AML-193 (cell line): ENCODE data around the gene GALNT9.

Experiments
- DNase-seq, 2 experiments: peaks; one replicate each; lab custom pipeline; 2025; lab: John Stamatoyannopoulos, UW

GALNT9 gene

GRCh38 chr12:132211816-132212215 lies 117.6 kb downstream of the GALNT9 start:
- no peak for DNase-seq

DNA sequence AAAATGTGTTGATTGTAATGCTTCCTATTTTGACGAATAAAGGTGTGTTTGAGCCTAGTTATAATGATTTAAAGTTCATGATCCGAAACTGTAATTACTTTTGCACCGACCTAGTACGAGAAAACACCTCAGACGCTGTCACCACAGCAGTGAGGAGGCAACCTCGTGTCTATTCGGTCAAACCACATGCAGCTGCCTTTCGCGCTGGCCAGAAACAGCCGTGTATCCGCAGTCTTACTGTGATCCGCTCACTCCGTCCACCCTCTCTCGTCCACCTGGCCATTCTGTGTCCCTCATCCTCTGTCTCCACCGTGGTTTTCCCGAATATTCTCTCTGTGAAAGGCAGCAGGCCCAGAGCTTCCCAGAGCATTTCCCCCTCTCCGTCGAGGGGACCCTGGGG lies 118.1 kb downstream of the GALNT9 start:
- DNase-seq = no peak

DNA sequence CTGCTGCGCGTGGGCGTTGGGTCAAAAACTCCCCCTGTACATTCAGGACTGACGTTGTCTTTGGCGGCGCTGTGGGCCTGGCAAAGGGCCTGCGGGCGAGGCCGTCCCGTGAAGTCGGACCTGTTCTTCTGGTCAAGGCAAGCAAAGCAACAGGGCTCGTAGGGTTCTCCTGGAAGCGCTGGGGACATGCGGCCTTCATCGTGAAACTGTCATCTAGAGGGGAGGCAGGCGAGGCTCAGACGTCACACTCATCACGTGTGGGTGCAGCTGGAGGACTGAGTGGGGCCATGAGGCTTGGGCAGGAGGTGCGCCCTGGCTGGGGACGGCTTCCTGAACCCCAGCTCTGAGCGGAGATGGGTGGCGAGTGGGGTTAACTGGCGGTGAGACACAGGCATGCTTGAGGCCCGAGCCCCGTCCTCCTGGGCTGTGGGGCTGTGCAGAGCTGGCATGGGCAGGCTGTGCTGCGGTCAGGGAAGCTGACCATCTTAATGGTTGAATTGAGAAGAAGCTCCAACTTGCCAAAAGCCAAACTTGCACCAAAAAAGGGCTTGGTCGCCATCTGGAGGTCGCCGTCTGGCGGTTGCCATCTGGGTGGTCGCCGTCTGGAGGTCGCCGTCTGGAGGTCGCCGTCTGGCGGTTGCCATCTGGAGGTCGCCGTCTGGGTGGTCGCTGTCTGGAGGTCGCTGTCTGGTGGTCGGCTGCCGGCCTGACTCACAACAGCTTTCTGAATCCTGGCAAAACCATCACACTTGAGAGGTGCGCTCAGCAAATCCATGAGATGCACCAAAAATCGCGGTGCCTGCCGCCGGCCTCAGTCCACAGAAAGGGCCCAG lies 119.0 kb downstream of the GALNT9 start:
- no peak for DNase-seq

- DNase-seq = no peak
Observed at GRCh38 chr12:132209619-132210222, 119.7 kb downstream of the GALNT9 start.

DNA sequence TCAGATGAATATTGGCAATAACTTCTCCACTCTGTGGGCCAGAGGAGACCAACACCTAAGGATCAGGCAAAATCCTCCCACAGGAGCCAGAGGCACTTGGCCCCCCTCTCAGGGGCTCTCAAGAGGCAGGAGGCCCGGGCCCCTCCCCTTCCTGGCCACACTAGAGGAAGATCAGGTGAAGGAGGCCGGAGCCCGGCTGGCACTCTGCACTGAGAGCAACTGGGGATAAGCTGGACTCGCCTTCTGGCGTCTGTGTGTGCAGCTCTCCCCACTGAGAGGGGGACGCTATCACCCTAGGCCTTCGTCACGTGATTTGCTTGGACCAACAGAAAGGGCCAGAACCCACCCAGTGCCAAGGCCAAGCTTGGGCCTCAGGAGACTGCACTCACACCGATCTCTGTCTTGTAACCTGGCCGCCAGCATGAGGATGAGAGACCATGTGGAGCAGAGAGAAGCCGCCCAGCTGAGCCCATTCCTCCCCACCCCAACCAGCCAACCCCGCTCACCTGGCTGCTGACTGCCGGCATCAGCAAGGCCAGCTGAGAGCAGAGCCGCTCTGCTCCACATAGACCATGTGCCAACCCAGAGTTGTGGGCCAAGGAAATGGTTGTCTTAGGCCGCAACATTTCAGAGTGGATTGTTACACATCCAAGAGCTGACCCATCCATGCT lies 121.1 kb downstream of the GALNT9 start:
- no peak for DNase-seq

DNA sequence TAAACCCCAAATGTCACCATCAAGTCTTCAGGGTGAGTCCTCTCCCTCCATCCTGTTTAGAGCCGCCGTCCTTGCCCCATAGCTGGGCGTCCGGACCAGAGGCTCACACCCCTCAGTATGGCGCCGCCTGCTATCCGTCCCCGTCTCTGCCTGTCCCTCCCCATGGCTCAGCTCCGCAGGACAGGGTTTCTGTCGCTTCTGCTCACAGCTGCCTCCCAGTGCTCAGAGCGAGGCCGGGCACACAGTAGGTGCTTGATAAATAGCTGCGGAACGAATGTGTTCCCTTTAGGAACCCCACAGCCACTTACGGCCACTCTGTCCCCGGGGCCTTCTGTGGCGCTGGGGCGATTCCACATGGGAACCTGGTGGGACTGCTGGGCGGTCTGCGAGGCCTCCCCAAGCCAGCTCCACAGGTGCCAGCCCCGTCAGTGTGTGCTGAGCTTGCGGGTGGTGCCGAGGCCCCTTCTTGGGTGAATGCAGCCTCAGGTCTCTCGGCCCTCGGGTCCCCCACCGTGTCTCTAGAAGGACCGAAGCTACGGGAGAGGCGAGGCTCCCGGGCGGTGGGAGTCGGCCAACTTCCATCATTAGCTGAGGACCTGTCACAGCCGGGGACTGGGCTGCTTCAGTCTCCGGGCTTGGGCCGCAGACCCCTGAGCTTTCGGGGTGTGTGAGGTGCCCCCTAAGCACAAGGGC lies 122.2 kb downstream of the GALNT9 start:
- DNase-seq = no peak

GRCh38 chr12:132206046-132206434 lies 123.3 kb downstream of the GALNT9 start:
- no peak for DNase-seq

DNA sequence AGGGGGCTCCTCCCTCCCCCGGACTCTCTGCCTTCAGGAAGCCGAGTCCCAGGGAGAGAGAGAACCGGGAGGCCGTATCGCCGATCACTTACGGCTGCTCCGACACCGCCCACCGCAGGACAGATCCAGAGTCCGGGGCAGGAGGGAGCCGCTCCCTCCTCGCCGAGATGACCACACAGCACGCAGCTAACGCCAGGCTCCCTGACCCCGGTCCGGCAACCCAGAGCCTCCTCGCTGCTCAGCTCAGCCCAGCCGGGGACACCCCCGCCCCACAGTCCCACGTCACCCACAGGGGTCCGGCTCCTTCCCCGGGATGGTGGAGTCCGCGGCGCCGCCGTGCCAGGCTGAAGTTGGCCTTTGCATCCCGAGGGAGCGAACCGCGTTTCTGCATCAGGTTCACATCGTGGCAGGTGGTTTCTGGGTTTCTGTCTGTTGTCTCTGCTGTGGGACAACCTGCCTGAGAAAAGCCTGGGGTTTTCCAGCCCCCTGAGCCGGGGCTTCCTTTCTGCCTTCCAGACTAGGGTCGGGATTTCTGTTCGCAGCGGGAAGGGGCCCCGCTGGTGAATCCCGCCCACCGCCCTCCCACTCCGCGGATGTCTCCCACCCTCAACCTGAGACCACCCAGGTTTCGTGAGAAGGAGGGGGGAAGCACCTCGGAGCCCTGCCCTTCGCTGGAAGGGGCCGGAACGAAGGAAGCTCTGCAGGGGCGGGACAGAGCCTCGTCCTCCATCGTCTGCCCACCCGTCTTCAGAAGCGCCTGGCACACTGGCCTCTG lies 123.9 kb downstream of the GALNT9 start:
- no peak for DNase-seq

DNA sequence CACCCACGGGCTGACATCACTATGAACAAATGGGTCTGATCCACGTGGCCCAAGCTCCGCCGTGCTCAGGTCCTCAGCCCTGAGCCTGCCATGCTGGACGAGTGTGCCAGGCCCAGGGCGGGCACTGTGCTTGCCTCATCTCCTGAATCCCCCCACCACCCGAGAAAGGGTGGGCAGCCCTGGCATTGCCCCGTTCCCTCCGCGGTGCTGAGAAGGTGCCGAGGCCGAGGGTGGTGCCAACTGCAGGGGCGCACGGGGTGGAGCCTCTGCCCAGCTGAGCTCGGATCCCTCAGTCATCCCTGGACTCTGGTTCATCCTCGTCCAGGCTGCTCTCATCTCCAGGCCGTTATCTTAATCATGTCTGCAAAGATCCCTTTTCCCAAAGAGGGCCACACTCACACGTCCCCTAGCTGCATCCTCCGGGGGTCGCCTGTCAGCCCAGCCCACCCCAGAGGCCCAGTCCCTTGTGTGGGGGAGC lies 124.6 kb downstream of the GALNT9 start:
- no peak for DNase-seq

- no peak for DNase-seq
Observed at GRCh38 chr12:132204063-132204792, 125.2 kb downstream of the GALNT9 start.

DNA sequence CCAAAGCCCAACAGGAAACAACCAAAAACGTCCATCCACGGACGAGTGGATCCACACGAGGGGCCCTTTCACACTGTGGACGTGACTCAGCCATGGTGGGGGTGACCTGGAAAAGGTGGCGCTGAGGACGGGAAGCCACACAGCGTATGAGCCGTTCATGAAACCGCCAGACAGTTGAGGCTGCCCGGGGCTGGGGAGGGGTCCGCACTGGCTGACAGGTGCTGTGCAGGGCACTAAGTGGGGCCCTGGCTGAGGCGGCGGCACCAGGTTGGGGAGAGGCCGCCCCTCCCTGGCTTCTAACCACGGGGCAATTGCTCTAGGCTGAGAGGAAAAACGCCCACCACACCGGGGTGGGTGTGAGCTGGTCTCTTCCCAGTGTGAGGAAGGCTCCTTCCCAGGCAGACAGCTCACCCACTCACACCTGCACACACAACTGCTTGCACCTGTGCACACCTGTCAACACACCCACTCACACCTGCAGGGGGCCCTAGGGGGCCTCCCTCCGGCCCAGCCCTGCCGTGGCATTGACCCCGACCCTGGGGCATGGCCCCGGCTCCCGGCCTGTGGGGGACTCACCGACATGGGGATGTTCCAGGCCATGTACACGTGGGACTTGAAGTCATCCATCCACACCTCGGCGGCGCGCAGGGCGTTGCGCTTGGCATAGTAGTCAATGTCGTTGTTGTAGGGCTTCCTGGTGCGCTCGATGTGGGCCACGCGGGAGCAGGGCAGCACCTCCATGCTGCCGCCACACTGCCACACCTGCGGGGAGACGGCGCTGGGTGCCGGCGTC lies 126.3 kb downstream of the GALNT9 start:
- no peak for DNase-seq

- no peak for DNase-seq
Observed at GRCh38 chr12:132201391-132202120, 127.8 kb downstream of the GALNT9 start.

GRCh38 chr12:132200800-132201199 lies 128.6 kb downstream of the GALNT9 start:
- DNase-seq = no peak

- DNase-seq = no peak
Observed at GRCh38 chr12:132199526-132200319, 129.7 kb downstream of the GALNT9 start.

DNA sequence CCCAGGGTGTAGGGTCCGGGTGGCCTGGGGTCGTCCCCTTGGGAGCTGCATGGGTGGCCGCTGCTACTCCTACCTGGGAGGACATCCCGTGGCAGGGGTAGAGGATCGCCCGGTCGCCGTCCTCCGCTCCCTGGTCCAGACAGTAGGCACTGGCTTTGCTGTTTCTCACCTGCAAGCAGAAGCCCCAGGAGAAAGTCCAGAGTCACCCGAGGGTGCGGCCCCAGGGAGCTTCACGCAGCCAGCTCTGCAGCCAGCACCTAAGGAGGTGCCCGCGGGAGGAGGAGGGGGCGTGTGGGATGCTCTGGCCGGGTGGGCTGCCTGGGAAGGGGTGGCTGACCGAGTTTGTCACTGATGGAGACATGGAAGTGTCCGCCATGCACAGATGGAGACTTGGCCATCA lies 130.3 kb downstream of the GALNT9 start:
- no peak for DNase-seq

GRCh38 chr12:132197581-132198354 lies 131.6 kb downstream of the GALNT9 start:
- no peak for DNase-seq

DNA sequence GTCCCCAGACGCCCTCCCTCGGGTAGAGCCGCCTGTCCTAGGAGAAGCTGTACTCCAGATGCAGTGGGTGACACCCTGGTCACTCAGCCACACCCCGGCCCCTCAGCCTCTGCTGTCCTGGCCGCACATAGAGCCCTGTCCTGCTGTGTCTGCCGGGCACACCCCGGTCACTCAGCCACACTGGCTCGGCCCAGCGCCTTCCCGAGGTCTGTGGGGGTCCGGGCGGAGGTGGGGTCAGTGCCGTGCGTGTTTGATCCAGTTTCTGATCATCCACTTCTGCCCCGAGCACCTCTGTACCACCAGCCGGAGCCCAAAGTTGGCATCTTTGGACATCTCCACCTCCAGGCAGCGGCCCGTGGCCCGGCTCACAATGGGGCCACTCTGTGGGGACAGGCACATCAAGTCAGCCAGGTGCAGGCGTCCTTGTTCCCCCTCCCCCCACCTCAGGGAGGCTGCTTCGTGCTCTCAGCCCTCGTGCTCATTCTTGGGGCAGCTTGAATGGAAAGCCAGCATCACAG lies 132.5 kb downstream of the GALNT9 start:
- no peak for DNase-seq
